Epithelial cell of esophagus (primary cell): ENCODE data around the gene SERTAD4.
A peak's percentile ranks its signal among the peaks of the same experiment; 100 is the strongest.
"Not testable (repeated sequence)": the region's sequence is repeated elsewhere in the genome, so short reads cannot be mapped to it uniquely, and the experiment has no call there.

ENCODE experiments used
- DNase-seq: peaks from one replicate; pipeline ENCODE4 v3.0.0; 2010; ENCODE audit warnings: low read depth
- H3K4me3 ChIP-seq: 2 replicates; pipeline ENCODE4 v1.5.1; 2011; ENCODE audit warnings: mild to moderate bottlenecking, low read length, control low read depth
- TF ChIP-seq, protein P1 (sequence below): IDR thresholded peaks from 2 replicates; pipeline ENCODE4 v1.5.1; 2011; ENCODE audit warnings: low read depth, mild to moderate bottlenecking, low read length, control low read depth, inconsistent platforms; ENCODE audit not compliant: insufficient read depth; ENCODE audit errors: missing control alignments

Gene SERTAD4

DNA sequence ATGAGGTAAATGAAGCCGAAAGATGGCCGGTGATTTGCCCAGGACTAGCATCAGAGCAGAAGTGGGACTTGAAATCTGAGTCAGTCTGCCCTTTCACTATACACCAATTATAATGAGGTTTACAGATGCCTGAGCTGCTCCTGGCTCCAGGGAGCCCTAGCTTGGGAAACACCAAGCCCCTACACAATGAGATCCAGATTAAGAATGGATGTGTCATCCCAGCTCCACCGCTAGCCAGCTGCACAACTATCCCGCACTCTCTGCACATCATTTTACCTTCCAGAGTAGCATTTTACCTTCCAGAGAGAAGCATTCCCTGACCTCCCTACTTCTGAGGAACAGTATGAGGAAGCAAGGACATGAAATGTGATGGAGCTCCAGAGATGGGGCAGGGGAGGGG, 27.0 kb downstream of the SERTAD4 start:
- H3K4me3 ChIP-seq: no peak overlapping the region
- TF ChIP-seq, protein P1, sequence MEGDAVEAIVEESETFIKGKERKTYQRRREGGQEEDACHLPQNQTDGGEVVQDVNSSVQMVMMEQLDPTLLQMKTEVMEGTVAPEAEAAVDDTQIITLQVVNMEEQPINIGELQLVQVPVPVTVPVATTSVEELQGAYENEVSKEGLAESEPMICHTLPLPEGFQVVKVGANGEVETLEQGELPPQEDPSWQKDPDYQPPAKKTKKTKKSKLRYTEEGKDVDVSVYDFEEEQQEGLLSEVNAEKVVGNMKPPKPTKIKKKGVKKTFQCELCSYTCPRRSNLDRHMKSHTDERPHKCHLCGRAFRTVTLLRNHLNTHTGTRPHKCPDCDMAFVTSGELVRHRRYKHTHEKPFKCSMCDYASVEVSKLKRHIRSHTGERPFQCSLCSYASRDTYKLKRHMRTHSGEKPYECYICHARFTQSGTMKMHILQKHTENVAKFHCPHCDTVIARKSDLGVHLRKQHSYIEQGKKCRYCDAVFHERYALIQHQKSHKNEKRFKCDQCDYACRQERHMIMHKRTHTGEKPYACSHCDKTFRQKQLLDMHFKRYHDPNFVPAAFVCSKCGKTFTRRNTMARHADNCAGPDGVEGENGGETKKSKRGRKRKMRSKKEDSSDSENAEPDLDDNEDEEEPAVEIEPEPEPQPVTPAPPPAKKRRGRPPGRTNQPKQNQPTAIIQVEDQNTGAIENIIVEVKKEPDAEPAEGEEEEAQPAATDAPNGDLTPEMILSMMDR: no peak
- DNase-seq: no peak

GRCh38 chr1:210260096-210260495, 27.5 kb downstream of the SERTAD4 start:
- TF ChIP-seq, protein P1: no peak
- H3K4me3 ChIP-seq: no peak overlapping the region
- no peak for DNase-seq

GRCh38 chr1:210262167-210262896, 29.7 kb downstream of the SERTAD4 start:
- DNase-seq: no peak
- no peak overlapping the region for H3K4me3 ChIP-seq
- TF ChIP-seq, protein P1: no peak

DNA sequence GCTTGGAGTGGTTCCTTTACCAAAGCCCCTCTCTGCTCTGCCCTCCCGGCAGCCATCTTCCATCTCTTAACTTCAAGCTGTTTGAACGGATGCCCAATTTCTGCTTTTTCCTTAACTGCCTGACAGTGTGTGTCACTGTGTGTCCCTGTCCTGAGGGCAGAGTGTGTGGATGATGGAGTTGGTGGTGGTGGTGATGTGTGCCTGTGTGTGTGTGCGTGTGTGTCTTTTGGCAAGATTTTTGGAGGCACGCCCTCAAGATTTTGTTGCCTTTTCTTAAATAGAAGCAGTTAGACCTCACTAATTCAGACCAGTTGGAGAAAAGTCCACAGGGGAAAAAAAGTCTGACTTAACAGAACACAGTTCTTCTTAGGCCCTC, 30.3 kb downstream of the SERTAD4 start:
- no peak overlapping the region for H3K4me3 ChIP-seq
- DNase-seq: no peak
- TF ChIP-seq, protein P1: no peak

DNA sequence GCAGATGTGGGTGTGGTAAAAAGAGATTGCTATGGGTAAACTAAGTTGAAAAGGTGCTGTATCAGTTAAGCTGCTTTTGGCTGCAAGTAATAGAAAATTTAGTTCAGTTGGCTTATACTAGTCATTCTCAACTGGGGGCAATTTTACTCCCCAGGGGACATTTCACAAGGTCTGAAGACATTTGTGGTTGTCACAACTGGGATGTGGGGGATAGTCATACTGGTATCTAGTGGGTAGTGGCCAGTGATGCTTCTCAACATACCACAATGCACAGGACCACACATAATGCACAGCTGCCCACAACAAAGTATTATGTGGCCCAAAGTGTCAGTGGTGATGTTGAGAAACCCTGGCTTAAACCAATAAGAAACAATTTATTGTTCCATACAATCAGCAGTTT, 31.4 kb downstream of the SERTAD4 start:
- no peak overlapping the region for H3K4me3 ChIP-seq
- DNase-seq: no peak
- TF ChIP-seq, protein P1: no peak

- DNase-seq: no peak
- no peak overlapping the region for H3K4me3 ChIP-seq
- TF ChIP-seq, protein P1: no peak
These were observed 32.1 kb downstream of the SERTAD4 start for GRCh38 chr1:210264496-210265380.

DNA sequence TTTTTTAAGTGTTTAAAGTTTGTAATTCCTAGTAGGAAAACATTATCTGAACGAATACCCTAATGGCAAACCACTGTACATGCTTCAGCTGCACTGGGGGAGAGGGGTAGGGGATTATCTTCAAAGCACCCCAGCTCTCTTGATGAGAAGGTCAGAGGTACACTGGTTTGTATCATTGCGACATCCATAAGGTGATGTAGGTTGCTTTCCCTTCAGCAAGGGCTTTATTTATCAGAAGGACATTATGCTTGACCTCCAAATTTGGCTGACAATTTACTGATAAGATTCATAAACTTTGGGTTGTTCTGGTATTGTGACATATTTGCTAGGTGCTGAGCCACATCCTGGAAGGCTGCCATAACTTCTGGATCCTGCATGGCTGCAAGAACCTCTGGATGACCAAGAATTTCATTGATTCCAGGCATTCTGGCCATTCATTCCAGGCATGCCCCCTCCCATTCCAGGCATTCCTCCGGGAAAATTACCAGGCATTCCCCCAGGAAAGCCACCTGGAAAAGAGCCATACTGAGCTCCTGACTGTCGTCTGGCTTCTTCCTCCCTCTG, 32.9 kb downstream of the SERTAD4 start:
- DNase-seq: peak; percentile 11
- not testable (repeated sequence) for H3K4me3 ChIP-seq
